GM23248 (cell line): ENCODE measurements around the gene SPACDR.

ENCODE experiments used
- EZH2 ChIP-seq: fragments of 200-600 bp; sonication (generic); IDR thresholded peaks from 2 replicates; pipeline ENCODE4 v1.6.1; 2018; ENCODE audit warnings: antibody characterized with exemption, mild to moderate bottlenecking; ENCODE audit not compliant: insufficient read depth, poor library complexity, severe bottlenecking
- EZH2phosphoT487 ChIP-seq: fragments of 200-600 bp; sonication (generic); IDR thresholded peaks from 2 replicates; pipeline ENCODE4 v1.6.1; 2018; ENCODE audit warnings: antibody characterized with exemption, moderate library complexity, mild to moderate bottlenecking, low read depth; ENCODE audit not compliant: insufficient read depth

DNA sequence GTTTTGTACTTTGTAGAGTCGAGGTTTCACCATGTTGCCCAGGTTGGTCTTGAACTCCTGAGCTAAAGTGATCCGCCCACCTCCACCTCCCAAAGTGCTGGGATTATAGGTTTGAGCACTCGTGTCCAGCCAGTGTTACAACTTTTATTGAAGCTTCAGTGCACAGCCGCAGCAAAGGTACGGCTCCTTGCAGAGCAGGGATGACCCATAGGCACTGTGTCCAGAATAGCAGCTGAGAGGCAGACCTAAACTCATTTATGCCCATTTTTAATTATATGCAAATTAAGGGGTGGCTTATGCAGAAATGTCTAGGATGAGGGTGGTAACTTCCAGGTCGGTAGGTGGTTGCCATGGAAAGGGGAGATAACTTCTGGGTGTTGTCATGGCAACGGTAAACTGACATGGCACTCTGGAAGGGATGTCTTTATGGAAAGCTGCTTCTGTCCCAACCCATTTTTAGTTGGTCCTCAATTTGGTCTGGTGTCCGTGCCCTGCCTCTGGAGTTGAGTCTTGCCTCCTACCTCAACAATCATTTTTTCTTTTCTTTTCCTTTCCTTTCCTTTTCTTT, 42.4 kb upstream of the SPACDR start:
- no peak for TF ChIP-seq EZH2phosphoT487
- TF ChIP-seq EZH2, result no peak
